ENCODE data around the gene MEGF9. TPM values are rescaled to one million over a fixed set of nuclear protein-coding genes. Genes with fewer than 3 reads are reported as not detected.

MEGF9 gene
- total RNA-seq, 1 experiment from 2014 or later: 35.7 TPM

GRCh38 chr9:120735415-120736126 lies 21.3 kb upstream of the MEGF9 start:
- Histone ChIP-seq H3K4me1 (replicated peaks; ENCODE audit: insufficient read depth) (peaks cover 78% of the 10 kb centered on the region), H4K20me1 (ENCODE audit: insufficient read depth) (no peaks in the 10 kb centered on the region), H3K27me3 (ENCODE audit: insufficient read depth, low read depth) (no peaks in the 10 kb centered on the region), H3F3A (ENCODE audit: insufficient read depth, low read depth) (peaks cover 54% of the 10 kb centered on the region), H3K4me3 (no peak overlapping the region), H3K4me2 (peak overlapping the region; percentile 50), H2AFZ (peak overlapping the region; percentile 26; the same call in 1 of the 2 replicates), H3K79me2 (ENCODE audit: low read depth) (no peaks in the 10 kb centered on the region), H3K27ac (peak overlapping the region; percentile 94), H3K36me3 (ENCODE audit: low read depth) (no peaks in the 10 kb centered on the region), H3K9me3 (ENCODE audit: insufficient read depth, low read depth) (no peaks in the 10 kb centered on the region), H3K9me2 (ENCODE audit: insufficient read depth) (no peaks in the 10 kb centered on the region)
- peak; percentile 62 to 94 for DNase-seq
- TF ChIP-seq, protein P1, sequence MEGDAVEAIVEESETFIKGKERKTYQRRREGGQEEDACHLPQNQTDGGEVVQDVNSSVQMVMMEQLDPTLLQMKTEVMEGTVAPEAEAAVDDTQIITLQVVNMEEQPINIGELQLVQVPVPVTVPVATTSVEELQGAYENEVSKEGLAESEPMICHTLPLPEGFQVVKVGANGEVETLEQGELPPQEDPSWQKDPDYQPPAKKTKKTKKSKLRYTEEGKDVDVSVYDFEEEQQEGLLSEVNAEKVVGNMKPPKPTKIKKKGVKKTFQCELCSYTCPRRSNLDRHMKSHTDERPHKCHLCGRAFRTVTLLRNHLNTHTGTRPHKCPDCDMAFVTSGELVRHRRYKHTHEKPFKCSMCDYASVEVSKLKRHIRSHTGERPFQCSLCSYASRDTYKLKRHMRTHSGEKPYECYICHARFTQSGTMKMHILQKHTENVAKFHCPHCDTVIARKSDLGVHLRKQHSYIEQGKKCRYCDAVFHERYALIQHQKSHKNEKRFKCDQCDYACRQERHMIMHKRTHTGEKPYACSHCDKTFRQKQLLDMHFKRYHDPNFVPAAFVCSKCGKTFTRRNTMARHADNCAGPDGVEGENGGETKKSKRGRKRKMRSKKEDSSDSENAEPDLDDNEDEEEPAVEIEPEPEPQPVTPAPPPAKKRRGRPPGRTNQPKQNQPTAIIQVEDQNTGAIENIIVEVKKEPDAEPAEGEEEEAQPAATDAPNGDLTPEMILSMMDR (conservative IDR thresholded peaks at IDR 0.05): no peak
- TF ChIP-seq EZH2 (IDR thresholded peaks at IDR 0.05; ENCODE audit: low read depth): no peak
- POLR2A ChIA-PET (ENCODE audit: unreplicated experiment): no interaction called here
- CTCF ChIA-PET: interaction anchor here (0.7 kb wide), 2 partner anchors 21 to 26 kb away, joined by 3 to 5 read pairs; partner anchors contain the start of gene MEGF9
- intact Hi-C loops (cut with micrococcal nuclease; ENCODE audit: unreplicated experiment): loop anchor here (1.0 to 10.0 kb wide), 2 partner anchors 51 to 549 kb away; no protein-coding TSS in a partner anchor
- BruUV-seq (replicated peaks): no TSS peak

- POLR2A ChIA-PET (ENCODE audit: unreplicated experiment): no interaction called here
- peaks cover 77% of the 10 kb centered on the region for H3K4me1 ChIP-seq (replicated peaks; ENCODE audit: insufficient read depth)
Observed at GRCh38 chr9:120734607-120735410, 20.5 kb upstream of the MEGF9 start.

DNA sequence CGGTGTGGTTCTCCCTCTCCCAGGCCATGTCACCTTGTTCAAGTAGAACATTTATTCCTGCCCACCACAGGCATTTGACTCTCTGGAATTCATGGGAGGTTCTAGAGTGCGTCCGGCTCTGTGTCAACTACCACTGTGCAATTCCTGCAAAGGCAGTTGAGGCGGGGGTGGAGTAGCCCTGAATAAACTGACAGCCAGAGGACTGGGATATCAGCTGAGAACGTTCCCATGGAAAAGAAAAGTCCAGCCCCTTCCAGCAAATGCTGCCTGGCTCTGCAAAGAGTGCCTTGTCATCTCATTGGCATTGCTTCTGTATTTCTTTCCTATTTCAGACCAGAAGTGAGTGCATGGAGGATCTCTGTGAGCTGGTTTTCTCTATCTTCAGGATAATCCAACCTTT lies 18.9 kb upstream of the MEGF9 start:
- H3K27me3 ChIP-seq (ENCODE audit: insufficient read depth, low read depth): no peaks in the 10 kb centered on the region
- peak overlapping the region; percentile 94; the same call in 1 of the 2 replicates for H3K27ac ChIP-seq
- H2AFZ ChIP-seq: no peak overlapping the region
- intact Hi-C loops (cut with micrococcal nuclease; ENCODE audit: unreplicated experiment): loop anchor here (5.0 to 10.0 kb wide), 2 partner anchors 111 to 552 kb away; no protein-coding TSS in a partner anchor
- DNase-seq: peak in 1 of 2 experiments; percentile 70
- no peaks in the 10 kb centered on the region for H3K9me3 ChIP-seq (ENCODE audit: insufficient read depth, low read depth)
- TF ChIP-seq, protein P1 (conservative IDR thresholded peaks at IDR 0.05): no peak
- no peak for TF ChIP-seq EZH2 (IDR thresholded peaks at IDR 0.05; ENCODE audit: low read depth)
- no peaks in the 10 kb centered on the region for H4K20me1 ChIP-seq (ENCODE audit: insufficient read depth)
- no TSS peak for BruUV-seq (replicated peaks)
- peaks cover 59% of the 10 kb centered on the region for H3F3A ChIP-seq (ENCODE audit: insufficient read depth, low read depth)
- H3K9me2 ChIP-seq (ENCODE audit: insufficient read depth): no peaks in the 10 kb centered on the region
- H3K36me3 ChIP-seq (ENCODE audit: low read depth): no peaks in the 10 kb centered on the region
- H3K4me1 ChIP-seq (replicated peaks; ENCODE audit: insufficient read depth): peaks cover 82% of the 10 kb centered on the region
- no peaks in the 10 kb centered on the region for H3K79me2 ChIP-seq (ENCODE audit: low read depth)
- 0 out of 2 replicates have a peak overlapping the region, but pooled peaks have one; percentile 23 for H3K4me2 ChIP-seq
- ChIA-PET CTCF (no interaction called here), POLR2A (ENCODE audit: unreplicated experiment) (interaction anchor here (0.6 kb wide), 1 partner anchor 18 kb away, joined by 7 read pairs; no protein-coding TSS in a partner anchor)
- no peak overlapping the region for H3K4me3 ChIP-seq

More at GRCh38 chr9:120734607-120735410, 20.5 kb upstream of the MEGF9 start:
- H3K36me3 ChIP-seq (ENCODE audit: low read depth): no peaks in the 10 kb centered on the region
- no peak overlapping the region for H3K4me3 ChIP-seq
- no peak for TF ChIP-seq EZH2 (IDR thresholded peaks at IDR 0.05; ENCODE audit: low read depth)
- TF ChIP-seq, protein P1 (conservative IDR thresholded peaks at IDR 0.05): no peak
- peak overlapping the region; percentile 26; the same call in 1 of the 2 replicates for H2AFZ ChIP-seq
- intact Hi-C loops (cut with micrococcal nuclease; ENCODE audit: unreplicated experiment): loop anchor here (1.0 to 10.0 kb wide), 3 partner anchors 51 to 550 kb away; no protein-coding TSS in a partner anchor
- BruUV-seq (replicated peaks): no TSS peak
- no peaks in the 10 kb centered on the region for H4K20me1 ChIP-seq (ENCODE audit: insufficient read depth)
- peaks cover 61% of the 10 kb centered on the region for H3F3A ChIP-seq (ENCODE audit: insufficient read depth, low read depth)
- DNase-seq: no peak
- no peaks in the 10 kb centered on the region for H3K27me3 ChIP-seq (ENCODE audit: insufficient read depth, low read depth)
- CTCF ChIA-PET: interaction anchor here (0.7 kb wide), 1 partner anchor 21 kb away, joined by 5 read pairs; the partner anchor contains the start of gene MEGF9
- H3K9me2 ChIP-seq (ENCODE audit: insufficient read depth): no peaks in the 10 kb centered on the region
- H3K79me2 ChIP-seq (ENCODE audit: low read depth): no peaks in the 10 kb centered on the region
- H3K4me2 ChIP-seq: peak overlapping the region; percentile 50
- peak overlapping the region; percentile 94 for H3K27ac ChIP-seq
- H3K9me3 ChIP-seq (ENCODE audit: insufficient read depth, low read depth): no peaks in the 10 kb centered on the region

Measured in PC-9 (cell line).